ENCODE results near the gene DOHH.

Gene DOHH

DNA sequence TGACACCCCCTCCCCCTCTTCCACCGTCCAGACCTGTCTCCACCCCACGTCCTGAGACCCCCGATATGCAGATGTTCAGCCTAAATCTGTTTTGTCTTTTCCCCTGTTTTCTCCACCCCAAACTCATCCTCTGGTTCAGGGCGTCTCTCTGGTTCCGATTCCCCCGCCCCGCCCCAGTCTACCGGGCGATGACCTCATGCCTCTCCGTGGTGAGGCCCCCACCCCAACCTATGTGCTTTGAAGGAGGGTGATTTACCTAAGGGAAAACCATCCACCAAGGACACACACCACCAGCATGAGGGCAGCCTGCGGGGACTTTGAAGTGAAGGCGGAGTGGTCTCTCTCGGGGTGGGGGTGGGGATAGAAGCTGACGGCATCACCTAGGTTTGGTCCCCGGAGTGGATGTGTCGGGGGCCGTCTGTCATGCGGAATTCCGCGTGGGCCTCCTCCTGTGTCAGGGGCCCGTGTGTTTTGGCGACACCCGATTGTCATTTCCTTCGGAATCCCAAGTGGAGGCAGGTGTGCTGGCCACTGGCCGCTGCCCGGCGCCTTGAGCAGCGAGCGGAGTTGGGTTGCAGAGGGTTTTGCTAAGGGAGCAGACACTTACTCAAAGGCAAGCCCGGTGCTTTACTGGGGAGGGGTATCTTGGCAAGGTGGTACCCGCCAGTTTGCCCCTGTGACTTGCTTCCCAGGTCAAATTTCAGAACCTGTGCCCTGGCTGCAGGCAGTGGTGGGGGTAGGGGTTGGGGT is 7.1 kb upstream of the DOHH start (continued):
- TF ChIP-seq, protein P1, sequence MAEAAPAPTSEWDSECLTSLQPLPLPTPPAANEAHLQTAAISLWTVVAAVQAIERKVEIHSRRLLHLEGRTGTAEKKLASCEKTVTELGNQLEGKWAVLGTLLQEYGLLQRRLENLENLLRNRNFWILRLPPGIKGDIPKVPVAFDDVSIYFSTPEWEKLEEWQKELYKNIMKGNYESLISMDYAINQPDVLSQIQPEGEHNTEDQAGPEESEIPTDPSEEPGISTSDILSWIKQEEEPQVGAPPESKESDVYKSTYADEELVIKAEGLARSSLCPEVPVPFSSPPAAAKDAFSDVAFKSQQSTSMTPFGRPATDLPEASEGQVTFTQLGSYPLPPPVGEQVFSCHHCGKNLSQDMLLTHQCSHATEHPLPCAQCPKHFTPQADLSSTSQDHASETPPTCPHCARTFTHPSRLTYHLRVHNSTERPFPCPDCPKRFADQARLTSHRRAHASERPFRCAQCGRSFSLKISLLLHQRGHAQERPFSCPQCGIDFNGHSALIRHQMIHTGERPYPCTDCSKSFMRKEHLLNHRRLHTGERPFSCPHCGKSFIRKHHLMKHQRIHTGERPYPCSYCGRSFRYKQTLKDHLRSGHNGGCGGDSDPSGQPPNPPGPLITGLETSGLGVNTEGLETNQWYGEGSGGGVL (tag by site-specific recombination; IDR thresholded peaks at IDR 0.05): peak; percentile 23
- TF ChIP-seq ZSCAN30 (tag by site-specific recombination; IDR thresholded peaks at IDR 0.05) (no peak), ZNF558 (tag by site-specific recombination; IDR thresholded peaks at IDR 0.05) (no peak), ZNF549 (tag by site-specific recombination; IDR thresholded peaks at IDR 0.05) (no peak), ZNF274 (IDR thresholded peaks at IDR 0.05; ENCODE audit: low read length) (no peak), ZNF274 (tag by site-specific recombination; IDR thresholded peaks at IDR 0.05; ENCODE audit: borderline replicate concordance) (no peak), PRDM1 (tag by site-specific recombination; IDR thresholded peaks at IDR 0.05) (no peak), GLI4 (tag by site-specific recombination; IDR thresholded peaks at IDR 0.05) (no peak), ZNF266 (tag by site-specific recombination; IDR thresholded peaks at IDR 0.05; ENCODE audit: low read depth) (no peak), ZNF600 (tag by site-specific recombination; IDR thresholded peaks at IDR 0.05) (no peak), ZNF10 (tag by site-specific recombination; IDR thresholded peaks at IDR 0.05) (no peak), ZFHX2 (tag by site-specific recombination; conservative IDR thresholded peaks at IDR 0.05) (0 out of 2 replicates have a peak, but pooled peaks have one; percentile 8), ZNF555 (tag by site-specific recombination; conservative IDR thresholded peaks at IDR 0.05) (no peak), ZNF350 (tag by site-specific recombination; IDR thresholded peaks at IDR 0.05) (no peak), ZNF843 (tag by site-specific recombination; IDR thresholded peaks at IDR 0.05) (no peak), SCRT2 (tag by site-specific recombination; IDR thresholded peaks at IDR 0.05) (no peak), HOXC10 (CRISPR knock-in tag; IDR thresholded peaks at IDR 0.05) (no peak), YY1 (tag by site-specific recombination; IDR thresholded peaks at IDR 0.05) (no peak), RBAK (tag by site-specific recombination; IDR thresholded peaks at IDR 0.05) (no peak), ZNF621 (tag by site-specific recombination; IDR thresholded peaks at IDR 0.05) (no peak), ZNF48 (tag by site-specific recombination; IDR thresholded peaks at IDR 0.05) (no peak), ZNF18 (tag by site-specific recombination; IDR thresholded peaks at IDR 0.05) (no peak), TCF7L2 (IDR thresholded peaks at IDR 0.05; ENCODE audit: borderline replicate concordance, low read depth, low read length) (peak; percentile 66; the same call in 1 of the 2 replicates), GLIS1 (tag by site-specific recombination; IDR thresholded peaks at IDR 0.05) (no peak; the same call in 1 of the 2 replicates), ZNF664 (tag by site-specific recombination; IDR thresholded peaks at IDR 0.05) (no peak), ZNF623 (tag by site-specific recombination; IDR thresholded peaks at IDR 0.05) (no peak)
- TF ChIP-seq, protein P2, sequence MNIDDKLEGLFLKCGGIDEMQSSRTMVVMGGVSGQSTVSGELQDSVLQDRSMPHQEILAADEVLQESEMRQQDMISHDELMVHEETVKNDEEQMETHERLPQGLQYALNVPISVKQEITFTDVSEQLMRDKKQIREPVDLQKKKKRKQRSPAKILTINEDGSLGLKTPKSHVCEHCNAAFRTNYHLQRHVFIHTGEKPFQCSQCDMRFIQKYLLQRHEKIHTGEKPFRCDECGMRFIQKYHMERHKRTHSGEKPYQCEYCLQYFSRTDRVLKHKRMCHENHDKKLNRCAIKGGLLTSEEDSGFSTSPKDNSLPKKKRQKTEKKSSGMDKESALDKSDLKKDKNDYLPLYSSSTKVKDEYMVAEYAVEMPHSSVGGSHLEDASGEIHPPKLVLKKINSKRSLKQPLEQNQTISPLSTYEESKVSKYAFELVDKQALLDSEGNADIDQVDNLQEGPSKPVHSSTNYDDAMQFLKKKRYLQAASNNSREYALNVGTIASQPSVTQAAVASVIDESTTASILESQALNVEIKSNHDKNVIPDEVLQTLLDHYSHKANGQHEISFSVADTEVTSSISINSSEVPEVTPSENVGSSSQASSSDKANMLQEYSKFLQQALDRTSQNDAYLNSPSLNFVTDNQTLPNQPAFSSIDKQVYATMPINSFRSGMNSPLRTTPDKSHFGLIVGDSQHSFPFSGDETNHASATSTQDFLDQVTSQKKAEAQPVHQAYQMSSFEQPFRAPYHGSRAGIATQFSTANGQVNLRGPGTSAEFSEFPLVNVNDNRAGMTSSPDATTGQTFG (tag by site-specific recombination; IDR thresholded peaks at IDR 0.05; ENCODE audit: borderline replicate concordance): no peak
- TF ChIP-seq, protein P3, sequence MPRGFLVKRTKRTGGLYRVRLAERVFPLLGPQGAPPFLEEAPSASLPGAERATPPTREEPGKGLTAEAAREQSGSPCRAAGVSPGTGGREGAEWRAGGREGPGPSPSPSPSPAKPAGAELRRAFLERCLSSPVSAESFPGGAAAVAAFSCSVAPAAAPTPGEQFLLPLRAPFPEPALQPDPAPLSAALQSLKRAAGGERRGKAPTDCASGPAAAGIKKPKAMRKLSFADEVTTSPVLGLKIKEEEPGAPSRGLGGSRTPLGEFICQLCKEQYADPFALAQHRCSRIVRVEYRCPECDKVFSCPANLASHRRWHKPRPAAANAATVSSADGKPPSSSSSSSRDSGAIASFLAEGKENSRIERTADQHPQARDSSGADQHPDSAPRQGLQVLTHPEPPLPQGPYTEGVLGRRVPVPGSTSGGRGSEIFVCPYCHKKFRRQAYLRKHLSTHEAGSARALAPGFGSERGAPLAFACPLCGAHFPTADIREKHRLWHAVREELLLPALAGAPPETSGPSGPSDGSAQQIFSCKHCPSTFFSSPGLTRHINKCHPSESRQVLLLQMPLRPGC (tag by site-specific recombination; IDR thresholded peaks at IDR 0.05): 0 out of 2 replicates have a peak, but pooled peaks have one; percentile 13
- TF ChIP-seq, protein P4, sequence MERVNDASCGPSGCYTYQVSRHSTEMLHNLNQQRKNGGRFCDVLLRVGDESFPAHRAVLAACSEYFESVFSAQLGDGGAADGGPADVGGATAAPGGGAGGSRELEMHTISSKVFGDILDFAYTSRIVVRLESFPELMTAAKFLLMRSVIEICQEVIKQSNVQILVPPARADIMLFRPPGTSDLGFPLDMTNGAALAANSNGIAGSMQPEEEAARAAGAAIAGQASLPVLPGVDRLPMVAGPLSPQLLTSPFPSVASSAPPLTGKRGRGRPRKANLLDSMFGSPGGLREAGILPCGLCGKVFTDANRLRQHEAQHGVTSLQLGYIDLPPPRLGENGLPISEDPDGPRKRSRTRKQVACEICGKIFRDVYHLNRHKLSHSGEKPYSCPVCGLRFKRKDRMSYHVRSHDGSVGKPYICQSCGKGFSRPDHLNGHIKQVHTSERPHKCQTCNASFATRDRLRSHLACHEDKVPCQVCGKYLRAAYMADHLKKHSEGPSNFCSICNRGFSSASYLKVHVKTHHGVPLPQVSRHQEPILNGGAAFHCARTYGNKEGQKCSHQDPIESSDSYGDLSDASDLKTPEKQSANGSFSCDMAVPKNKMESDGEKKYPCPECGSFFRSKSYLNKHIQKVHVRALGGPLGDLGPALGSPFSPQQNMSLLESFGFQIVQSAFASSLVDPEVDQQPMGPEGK (tag by site-specific recombination; IDR thresholded peaks at IDR 0.05): peak; percentile 81
- TF ChIP-seq, protein P5, sequence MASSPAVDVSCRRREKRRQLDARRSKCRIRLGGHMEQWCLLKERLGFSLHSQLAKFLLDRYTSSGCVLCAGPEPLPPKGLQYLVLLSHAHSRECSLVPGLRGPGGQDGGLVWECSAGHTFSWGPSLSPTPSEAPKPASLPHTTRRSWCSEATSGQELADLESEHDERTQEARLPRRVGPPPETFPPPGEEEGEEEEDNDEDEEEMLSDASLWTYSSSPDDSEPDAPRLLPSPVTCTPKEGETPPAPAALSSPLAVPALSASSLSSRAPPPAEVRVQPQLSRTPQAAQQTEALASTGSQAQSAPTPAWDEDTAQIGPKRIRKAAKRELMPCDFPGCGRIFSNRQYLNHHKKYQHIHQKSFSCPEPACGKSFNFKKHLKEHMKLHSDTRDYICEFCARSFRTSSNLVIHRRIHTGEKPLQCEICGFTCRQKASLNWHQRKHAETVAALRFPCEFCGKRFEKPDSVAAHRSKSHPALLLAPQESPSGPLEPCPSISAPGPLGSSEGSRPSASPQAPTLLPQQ (tag by site-specific recombination; IDR thresholded peaks at IDR 0.05): no peak

All from HEK293 (cell line).